Measurements from ENCODE around the gene HPS1. TPM values are rescaled to one million over a fixed set of nuclear protein-coding genes. Genes with fewer than 3 reads are reported as not detected.

Gene HPS1
- total RNA-seq, 4 donors from 2014 or later, result 39.0 to 56.7 (median 48.5) TPM

- ATAC-seq (ENCODE audit: low FRiP score), result no peak
- TF ChIP-seq CTCF (IDR thresholded peaks at IDR 0.05), result no peak
- DNase-seq (ENCODE audit: low spot score), result no peak
Observed at GRCh38 chr10:98414578-98414931, 32.2 kb downstream of the HPS1 start.

GRCh38 chr10:98411768-98412167 is 35.0 kb downstream of the HPS1 start:
- DNase-seq (ENCODE audit: low spot score), result no peak
- ATAC-seq (ENCODE audit: low FRiP score), result no peak
- no peak for TF ChIP-seq CTCF (IDR thresholded peaks at IDR 0.05)

DNA sequence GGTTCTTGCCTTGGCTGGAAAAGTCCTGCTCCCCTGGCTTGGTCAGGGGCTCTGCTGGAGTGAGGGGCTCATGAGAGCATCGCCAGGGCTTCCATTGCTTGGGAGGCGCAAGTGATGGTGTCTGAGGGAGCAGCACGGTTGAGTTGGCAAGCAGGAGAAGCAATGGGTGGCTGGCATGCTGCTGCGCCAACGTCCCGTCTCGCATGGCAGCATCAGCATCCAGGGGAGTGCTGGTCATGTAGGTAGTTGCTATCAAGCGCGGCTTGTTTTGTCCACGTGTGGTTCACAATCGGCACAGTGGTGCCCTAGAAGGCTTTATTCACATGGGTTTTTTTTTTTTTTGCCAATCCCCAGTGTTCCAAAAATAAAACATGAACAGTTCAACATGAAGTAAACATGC is 35.6 kb downstream of the HPS1 start:
- TF ChIP-seq CTCF (IDR thresholded peaks at IDR 0.05), result no peak
- ATAC-seq (ENCODE audit: low FRiP score) (no peak), DNase-seq (ENCODE audit: low spot score) (no peak)

DNA sequence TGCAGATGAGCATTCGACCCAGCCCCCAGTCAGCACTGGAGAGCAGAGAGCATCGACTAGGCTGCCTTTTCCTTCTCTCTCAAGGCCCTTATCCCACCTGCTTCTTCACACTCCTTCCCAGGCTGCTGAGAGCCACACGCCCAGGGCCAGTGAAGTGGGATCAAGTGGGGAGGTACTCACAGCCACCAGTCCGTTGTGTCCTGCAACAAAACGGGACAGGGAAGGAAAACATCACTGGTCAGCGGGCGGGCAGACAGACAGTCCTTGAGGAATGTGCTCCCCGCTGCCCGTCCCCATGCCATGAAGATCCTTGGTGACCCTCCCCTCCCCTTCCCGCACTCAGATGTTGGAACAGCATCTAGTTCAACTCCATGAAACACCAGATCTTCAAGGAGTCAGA is 36.0 kb downstream of the HPS1 start:
- DNase-seq (ENCODE audit: low spot score), result no peak
- TF ChIP-seq CTCF (IDR thresholded peaks at IDR 0.05), result no peak
- no peak for ATAC-seq (ENCODE audit: low FRiP score)

GRCh38 chr10:98410135-98410743 is 36.5 kb downstream of the HPS1 start:
- no peak for ATAC-seq (ENCODE audit: low FRiP score)
- no peak for TF ChIP-seq CTCF (IDR thresholded peaks at IDR 0.05)
- no peak for DNase-seq (ENCODE audit: low spot score)

GRCh38 chr10:98408799-98409198 is 37.9 kb downstream of the HPS1 start:
- DNase-seq (ENCODE audit: low spot score) (no peak), ATAC-seq (ENCODE audit: low FRiP score) (no peak)
- no peak for TF ChIP-seq CTCF (IDR thresholded peaks at IDR 0.05)

- no peak for TF ChIP-seq CTCF (IDR thresholded peaks at IDR 0.05)
- ATAC-seq (ENCODE audit: low FRiP score) (no peak), DNase-seq (ENCODE audit: low spot score) (no peak)
Observed at GRCh38 chr10:98407744-98408241, 38.9 kb downstream of the HPS1 start.
